Activated CD8-positive, alpha-beta T cell treated with anti-CD3 and anti-CD28 coated beads for 36 hours (primary cell): Measurements from ENCODE around the gene WFDC12. TPM values are rescaled to one million over a fixed set of nuclear protein-coding genes. Genes with fewer than 3 reads are reported as not detected.

Experiments
- ATAC-seq: fragments of 200-7000 bp; cut with Tn5 transposase; one replicate; pipeline ENCODE4 v1.10.0; 2021; ENCODE audit warnings: mild to moderate bottlenecking, moderate library complexity
- CTCF ChIA-PET: fragments of 350-600 bp; sonication (Branson Sonifier 250); formaldehyde crosslinking; loops from one replicate; lab custom pipeline; 2021; ENCODE audit warnings: antibody characterized with exemption; lab: Charles Lee
- POLR2A ChIA-PET: fragments of 350-600 bp; sonication (Branson Sonifier 250); formaldehyde crosslinking; loops from one replicate; lab custom pipeline; 2021; ENCODE audit warnings: antibody characterized with exemption; lab: Charles Lee
- DNase-seq: peaks from one replicate; pipeline ENCODE4 v3.0.0-alpha.2; 2020
- H3K27ac Mint-ChIP-seq: one replicate; pipeline ENCODE4 v1.8.0; 2021; ENCODE audit warnings: mild to moderate bottlenecking, mixed read lengths
- H3K27me3 Mint-ChIP-seq: one replicate; pipeline ENCODE4 v1.8.0; 2021; ENCODE audit warnings: mixed read lengths
- H3K36me3 Mint-ChIP-seq: one replicate; pipeline ENCODE4 v1.8.0; 2021; ENCODE audit warnings: low read depth, mixed read lengths
- H3K4me1 Mint-ChIP-seq: one replicate; pipeline ENCODE4 v1.8.0; 2021; ENCODE audit warnings: low read depth, mixed read lengths
- H3K4me3 Mint-ChIP-seq: one replicate; pipeline ENCODE4 v1.8.0; 2021; ENCODE audit warnings: mild to moderate bottlenecking, moderate library complexity, mixed read lengths
- H3K9me3 Mint-ChIP-seq: one replicate; pipeline ENCODE4 v1.8.0; 2021; ENCODE audit warnings: mixed read lengths
- intact Hi-C: fragments of 100-400 bp; cut with micrococcal nuclease; formaldehyde crosslinking; loops from one replicate; pipeline ENCODE4 v1.10.0; 2022
- total RNA-seq, 2 experiments: library from RNA; stranded (reverse); gene quantifications; one replicate each; pipeline ENCODE4 v1.2.3, GENCODE V29; 2021
- TF ChIP-seq, protein P1 (sequence below): fragments of 200-600 bp; IDR thresholded peaks from one replicate; pipeline ENCODE4 v1.8.0; 2022; ENCODE audit warnings: antibody characterized with exemption, mild to moderate bottlenecking

Gene WFDC12
- total RNA-seq, 2 experiments from 2014 or later = not detected

DNA sequence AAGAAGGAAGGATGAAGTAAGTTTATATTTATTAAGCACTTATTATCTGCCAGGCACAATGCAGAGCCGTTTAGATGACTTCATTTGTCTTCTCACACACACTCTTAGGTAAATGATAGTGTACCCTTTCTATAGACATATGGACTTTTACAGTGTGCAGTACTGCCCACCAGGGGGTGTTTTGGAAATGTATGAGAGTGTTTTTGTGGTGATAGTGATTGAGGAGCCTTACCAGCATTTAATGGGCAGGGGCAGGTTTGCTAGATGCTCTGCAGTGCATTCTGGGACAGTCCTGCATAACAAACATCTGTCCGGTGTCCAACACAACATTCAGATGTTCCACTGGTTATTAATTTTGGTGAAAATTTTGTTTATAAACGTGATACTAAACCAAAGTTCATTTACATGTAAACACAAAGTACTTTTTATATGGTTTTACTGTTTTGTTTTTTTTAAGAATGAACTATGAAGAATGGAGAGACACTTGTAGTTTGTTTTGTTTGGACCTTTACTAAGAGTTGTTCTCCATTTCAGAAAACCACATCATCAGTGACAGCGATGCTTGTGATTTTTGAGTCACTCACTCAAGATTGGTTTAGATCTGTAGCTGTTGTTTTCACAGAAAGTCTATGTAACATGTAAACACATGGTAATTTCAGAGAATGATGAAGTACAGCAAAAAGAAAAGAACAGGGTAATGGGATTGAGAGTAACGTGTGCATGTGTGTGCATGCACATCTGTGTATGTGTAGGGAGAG lies 43.2 kb downstream of the WFDC12 start:
- ChIA-PET CTCF (interaction anchor here (3.8 kb wide), 1 partner anchor 15 kb away, joined by 34 read pairs; no protein-coding TSS in a partner anchor), POLR2A (no interaction called here)
- ATAC-seq = peak; percentile 45
- DNase-seq = no peak
- Mint-ChIP-seq H3K36me3 (peaks cover 85% of the 10 kb centered on the region), H3K27ac (peak overlapping the region; percentile 14), H3K27me3 (no peaks in the 10 kb centered on the region), H3K4me3 (no peak overlapping the region), H3K4me1 (peaks cover 4% of the 10 kb centered on the region), H3K9me3 (peaks cover 10% of the 10 kb centered on the region)
- intact Hi-C loops = no loop called here
- TF ChIP-seq, protein P1, sequence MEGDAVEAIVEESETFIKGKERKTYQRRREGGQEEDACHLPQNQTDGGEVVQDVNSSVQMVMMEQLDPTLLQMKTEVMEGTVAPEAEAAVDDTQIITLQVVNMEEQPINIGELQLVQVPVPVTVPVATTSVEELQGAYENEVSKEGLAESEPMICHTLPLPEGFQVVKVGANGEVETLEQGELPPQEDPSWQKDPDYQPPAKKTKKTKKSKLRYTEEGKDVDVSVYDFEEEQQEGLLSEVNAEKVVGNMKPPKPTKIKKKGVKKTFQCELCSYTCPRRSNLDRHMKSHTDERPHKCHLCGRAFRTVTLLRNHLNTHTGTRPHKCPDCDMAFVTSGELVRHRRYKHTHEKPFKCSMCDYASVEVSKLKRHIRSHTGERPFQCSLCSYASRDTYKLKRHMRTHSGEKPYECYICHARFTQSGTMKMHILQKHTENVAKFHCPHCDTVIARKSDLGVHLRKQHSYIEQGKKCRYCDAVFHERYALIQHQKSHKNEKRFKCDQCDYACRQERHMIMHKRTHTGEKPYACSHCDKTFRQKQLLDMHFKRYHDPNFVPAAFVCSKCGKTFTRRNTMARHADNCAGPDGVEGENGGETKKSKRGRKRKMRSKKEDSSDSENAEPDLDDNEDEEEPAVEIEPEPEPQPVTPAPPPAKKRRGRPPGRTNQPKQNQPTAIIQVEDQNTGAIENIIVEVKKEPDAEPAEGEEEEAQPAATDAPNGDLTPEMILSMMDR = peak; percentile 36

DNA sequence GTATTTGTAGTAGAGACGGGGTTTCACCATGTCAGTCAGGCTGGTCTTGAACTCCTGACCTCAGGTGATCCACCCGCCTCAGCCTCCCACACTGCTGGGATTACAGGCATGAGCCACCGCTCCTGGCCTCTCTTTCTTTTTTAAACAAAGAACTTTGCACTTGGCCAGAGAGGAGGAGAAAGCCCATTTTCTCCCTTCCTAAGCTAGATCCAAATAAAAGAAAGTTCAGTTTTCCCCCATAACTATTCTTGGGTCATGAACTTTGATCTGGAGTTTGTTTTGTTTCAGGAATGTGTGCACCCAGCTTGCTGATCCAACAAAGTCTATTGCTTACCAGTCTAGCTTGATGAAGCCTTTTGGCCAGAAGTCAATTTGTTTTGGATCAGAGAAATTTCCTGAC lies 46.7 kb downstream of the WFDC12 start:
- TF ChIP-seq, protein P1 = no peak
- POLR2A ChIA-PET = no interaction called here

More for the DNA sequence above, 46.7 kb downstream of the WFDC12 start:
- Mint-ChIP-seq H3K9me3 (peaks cover 7% of the 10 kb centered on the region), H3K27me3 (no peaks in the 10 kb centered on the region), H3K4me3 (no peak overlapping the region), H3K36me3 (peaks cover 74% of the 10 kb centered on the region), H3K4me1 (peaks cover 12% of the 10 kb centered on the region), H3K27ac (no peak overlapping the region)
- ATAC-seq = no peak
- CTCF ChIA-PET = interaction anchor here (1.4 to 3.4 kb wide), 3 partner anchors 13 to 34 kb away, joined by 3 to 21 read pairs (median 8); no protein-coding TSS in a partner anchor
- intact Hi-C loops = no loop called here
- DNase-seq = no peak

Other genes with a start within 250 kb of the WFDC12 start
- gene YWHAB, start 238.8 kb downstream of the WFDC12 start, total RNA-seq = 100 to 1,000 TPM; 220 to 226 TPM
- gene PABPC1L, start 214.4 kb downstream of the WFDC12 start, total RNA-seq = 10 to 100 TPM; 88.4 to 93.8 TPM
- gene TOMM34, start 164.1 kb downstream of the WFDC12 start, total RNA-seq = 10 to 100 TPM; 60.5 to 62.4 TPM
- gene STK4, start 158.0 kb downstream of the WFDC12 start, total RNA-seq = 100 to 1,000 TPM; 154 to 165 TPM
- under 1 TPM; 0.38 to 0.54 TPM for gene KCNS1, start 23.3 kb downstream of the WFDC12 start, total RNA-seq
- gene WFDC5, start 9.3 kb downstream of the WFDC12 start, total RNA-seq = not detected
- gene PI3, start 50.4 kb upstream of the WFDC12 start, total RNA-seq = not detected
- gene SEMG1, start 82.6 kb upstream of the WFDC12 start, total RNA-seq = not detected
- not detected for gene SEMG2, start 96.9 kb upstream of the WFDC12 start, total RNA-seq
- not detected for gene SLPI, start 130.1 kb upstream of the WFDC12 start, total RNA-seq
- gene RBPJL, start 182.4 kb upstream of the WFDC12 start, total RNA-seq = not detected
- 1 to 10 TPM in 1 of 2 experiments, under 1 TPM in 1; 0.74 to 1.2 TPM for gene MATN4, start 183.8 kb upstream of the WFDC12 start, total RNA-seq
- gene SDC4, start 224.0 kb upstream of the WFDC12 start, total RNA-seq = 10 to 100 TPM; 21.1 to 22.0 TPM
- 10 to 100 TPM; 19.6 to 20.7 TPM for gene SYS1, start 238.7 kb upstream of the WFDC12 start, total RNA-seq